ENCODE data around the gene OGFRL1. TPM values are rescaled to one million over a fixed set of nuclear protein-coding genes. Genes with fewer than 3 reads are reported as not detected.

The OGFRL1 gene
- total RNA-seq, 4 donors from 2014 or later, result 49.3 to 72.2 (median 60.8) TPM

DNA sequence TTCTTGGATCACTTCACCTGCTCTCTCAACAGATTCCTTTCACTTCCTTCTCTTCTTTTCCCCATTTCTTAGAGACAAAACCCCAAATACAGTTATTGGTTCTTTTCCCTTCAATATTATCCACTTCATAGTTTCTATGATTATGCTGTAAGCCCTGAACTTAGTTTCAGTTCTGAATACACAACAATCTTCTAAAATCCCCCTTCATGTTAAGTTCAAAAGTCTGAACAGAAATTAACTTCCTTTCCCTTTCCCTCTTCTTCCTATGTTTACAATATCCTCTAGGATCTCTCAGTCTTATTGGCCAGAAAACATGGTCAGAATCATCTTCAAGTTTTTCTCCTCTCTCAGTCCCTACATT lies 57.7 kb downstream of the OGFRL1 start:
- TF ChIP-seq, protein P1, sequence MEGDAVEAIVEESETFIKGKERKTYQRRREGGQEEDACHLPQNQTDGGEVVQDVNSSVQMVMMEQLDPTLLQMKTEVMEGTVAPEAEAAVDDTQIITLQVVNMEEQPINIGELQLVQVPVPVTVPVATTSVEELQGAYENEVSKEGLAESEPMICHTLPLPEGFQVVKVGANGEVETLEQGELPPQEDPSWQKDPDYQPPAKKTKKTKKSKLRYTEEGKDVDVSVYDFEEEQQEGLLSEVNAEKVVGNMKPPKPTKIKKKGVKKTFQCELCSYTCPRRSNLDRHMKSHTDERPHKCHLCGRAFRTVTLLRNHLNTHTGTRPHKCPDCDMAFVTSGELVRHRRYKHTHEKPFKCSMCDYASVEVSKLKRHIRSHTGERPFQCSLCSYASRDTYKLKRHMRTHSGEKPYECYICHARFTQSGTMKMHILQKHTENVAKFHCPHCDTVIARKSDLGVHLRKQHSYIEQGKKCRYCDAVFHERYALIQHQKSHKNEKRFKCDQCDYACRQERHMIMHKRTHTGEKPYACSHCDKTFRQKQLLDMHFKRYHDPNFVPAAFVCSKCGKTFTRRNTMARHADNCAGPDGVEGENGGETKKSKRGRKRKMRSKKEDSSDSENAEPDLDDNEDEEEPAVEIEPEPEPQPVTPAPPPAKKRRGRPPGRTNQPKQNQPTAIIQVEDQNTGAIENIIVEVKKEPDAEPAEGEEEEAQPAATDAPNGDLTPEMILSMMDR (IDR thresholded peaks at IDR 0.05; ENCODE audit: low read depth), result no peak

DNA sequence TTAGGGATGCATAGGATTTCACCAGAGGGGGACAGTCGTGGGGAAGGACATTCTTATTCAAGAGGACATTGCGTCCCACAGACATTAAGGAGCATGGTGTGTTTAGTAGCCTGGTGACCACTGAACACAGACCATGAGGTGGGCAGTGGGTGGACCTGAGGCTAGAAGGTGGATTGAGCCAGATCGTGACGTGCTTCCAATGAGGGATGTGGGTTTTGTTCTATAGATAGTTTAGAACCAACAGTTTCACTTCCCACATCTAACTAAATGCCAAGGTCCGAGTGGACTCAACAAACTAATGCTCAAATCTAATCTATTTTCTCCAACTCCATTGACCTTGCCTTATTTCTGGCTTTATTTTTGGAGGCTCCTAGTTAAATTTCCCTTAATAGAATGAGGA lies 58.5 kb downstream of the OGFRL1 start:
- TF ChIP-seq, protein P1 (IDR thresholded peaks at IDR 0.05; ENCODE audit: low read depth), result no peak

DNA sequence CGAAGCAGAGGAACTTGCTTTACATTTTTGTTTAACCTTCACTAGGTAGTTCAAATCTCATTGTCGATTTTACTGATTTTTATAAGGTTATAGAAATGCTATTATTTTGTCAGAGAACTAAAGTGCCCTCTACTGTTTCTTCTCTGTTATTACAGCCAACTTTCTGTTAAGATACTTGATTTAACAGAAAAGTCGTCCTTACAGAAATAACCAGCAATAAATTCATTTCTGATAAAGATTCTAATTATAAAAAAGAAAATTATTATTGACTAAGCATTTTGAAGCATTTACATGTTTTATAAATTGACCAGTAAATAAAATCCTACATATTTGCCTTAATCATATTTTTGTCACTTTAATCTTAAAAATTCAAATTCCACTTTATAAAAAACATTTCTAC lies 60.8 kb downstream of the OGFRL1 start:
- TF ChIP-seq, protein P1 (IDR thresholded peaks at IDR 0.05; ENCODE audit: low read depth), result no peak

DNA sequence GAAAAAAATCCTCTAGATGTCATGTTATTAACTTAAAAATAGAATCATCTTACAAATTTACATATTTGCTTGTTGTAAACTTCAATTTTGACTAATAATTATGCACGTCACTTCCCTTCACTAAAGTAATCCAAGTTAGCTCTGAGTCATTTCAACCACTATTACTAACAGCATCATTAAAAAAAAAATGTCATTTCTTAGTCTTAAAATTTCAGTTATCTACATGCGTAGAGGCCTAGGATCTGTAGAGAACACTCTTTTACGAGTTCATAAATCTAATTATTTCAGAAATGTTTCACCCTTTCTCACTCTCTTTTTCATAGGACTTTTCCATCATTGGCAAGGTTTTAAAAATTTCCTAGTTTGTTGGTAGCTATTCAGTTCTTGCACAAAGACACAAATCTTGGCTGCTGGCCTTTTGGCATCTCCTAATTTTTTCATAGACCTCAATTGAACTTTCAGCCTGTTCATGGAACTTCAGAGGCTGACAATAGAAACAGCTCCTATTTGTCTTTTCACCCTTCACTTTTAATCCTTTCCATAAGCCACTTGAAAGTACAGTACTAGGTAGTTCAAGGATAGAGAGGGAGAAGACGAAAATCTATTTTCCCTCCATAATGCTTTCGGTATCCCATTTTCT lies 61.5 kb downstream of the OGFRL1 start:
- TF ChIP-seq, protein P1 (IDR thresholded peaks at IDR 0.05; ENCODE audit: low read depth), result no peak

DNA sequence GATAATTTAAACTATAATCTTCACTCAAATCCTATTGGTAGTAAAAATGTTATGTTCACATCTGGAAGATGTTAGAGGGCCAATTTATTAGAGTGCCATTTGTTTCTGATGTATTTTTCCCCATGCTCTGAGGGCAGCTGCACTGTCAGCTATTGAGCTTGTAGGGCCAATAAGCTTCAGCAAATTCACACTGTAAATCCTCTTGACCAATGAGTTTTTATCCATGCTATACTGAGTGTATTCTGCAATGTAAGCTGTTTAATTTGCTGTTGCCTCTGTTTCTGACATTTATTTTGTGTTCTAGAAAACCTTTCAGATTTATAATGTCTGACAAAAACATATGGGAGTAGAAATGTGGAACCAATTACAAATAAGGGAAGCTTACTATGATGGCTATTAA lies 62.6 kb downstream of the OGFRL1 start:
- TF ChIP-seq, protein P1 (IDR thresholded peaks at IDR 0.05; ENCODE audit: low read depth), result no peak
